Measurements from ENCODE around the gene NFIA. TPM values are rescaled to one million over a fixed set of nuclear protein-coding genes. Genes with fewer than 3 reads are reported as not detected.

NFIA gene
- total RNA-seq, 1 experiment from 2014 or later = 38.6 TPM

DNA sequence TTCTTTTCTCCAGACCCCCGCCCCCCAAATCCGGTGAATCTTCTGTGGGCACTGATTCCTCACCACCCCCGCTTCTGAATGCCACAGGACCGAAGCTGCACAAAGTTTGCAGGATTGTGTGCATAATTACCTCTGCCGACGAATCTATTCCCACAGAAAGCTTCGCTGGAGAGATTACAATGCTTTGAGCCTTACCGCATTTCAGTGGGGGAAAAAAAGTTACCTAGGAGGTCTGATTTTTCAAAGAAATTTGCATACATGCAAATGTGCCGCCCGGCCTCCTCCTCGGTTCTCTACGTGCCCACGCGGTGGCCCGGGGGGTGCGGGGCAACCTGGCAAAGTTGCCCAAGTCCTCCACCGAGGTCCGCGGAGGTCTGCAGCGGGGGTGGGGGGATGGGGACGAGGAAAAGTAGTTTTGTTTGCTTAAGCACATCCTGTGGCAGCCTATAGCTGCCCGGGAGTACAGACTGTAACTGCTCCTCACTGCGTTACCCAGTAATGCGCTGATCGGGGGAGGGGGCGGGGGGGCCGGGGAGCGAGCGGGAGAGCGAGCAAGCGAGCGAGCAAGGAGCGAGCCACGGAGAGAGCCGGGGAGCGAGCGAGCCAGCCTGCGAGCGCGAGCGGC lies 563 bp upstream of the NFIA start:
- CTCF ChIA-PET = interaction anchor here (0.6 to 1.6 kb wide), 5 partner anchors 20 to 473 kb away, joined by 3 to 5 read pairs (median 3); no protein-coding TSS in a partner anchor
- H3K27me3 Mint-ChIP-seq (ENCODE audit: unreplicated experiment) = no peaks in the 10 kb centered on the region
- TF ChIP-seq, protein P1, sequence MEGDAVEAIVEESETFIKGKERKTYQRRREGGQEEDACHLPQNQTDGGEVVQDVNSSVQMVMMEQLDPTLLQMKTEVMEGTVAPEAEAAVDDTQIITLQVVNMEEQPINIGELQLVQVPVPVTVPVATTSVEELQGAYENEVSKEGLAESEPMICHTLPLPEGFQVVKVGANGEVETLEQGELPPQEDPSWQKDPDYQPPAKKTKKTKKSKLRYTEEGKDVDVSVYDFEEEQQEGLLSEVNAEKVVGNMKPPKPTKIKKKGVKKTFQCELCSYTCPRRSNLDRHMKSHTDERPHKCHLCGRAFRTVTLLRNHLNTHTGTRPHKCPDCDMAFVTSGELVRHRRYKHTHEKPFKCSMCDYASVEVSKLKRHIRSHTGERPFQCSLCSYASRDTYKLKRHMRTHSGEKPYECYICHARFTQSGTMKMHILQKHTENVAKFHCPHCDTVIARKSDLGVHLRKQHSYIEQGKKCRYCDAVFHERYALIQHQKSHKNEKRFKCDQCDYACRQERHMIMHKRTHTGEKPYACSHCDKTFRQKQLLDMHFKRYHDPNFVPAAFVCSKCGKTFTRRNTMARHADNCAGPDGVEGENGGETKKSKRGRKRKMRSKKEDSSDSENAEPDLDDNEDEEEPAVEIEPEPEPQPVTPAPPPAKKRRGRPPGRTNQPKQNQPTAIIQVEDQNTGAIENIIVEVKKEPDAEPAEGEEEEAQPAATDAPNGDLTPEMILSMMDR (IDR thresholded peaks at IDR 0.05; ENCODE audit: unreplicated experiment) = no peak
- peak overlapping the region; percentile 84 for H3K27ac Mint-ChIP-seq (ENCODE audit: unreplicated experiment)
- peaks cover 56% of the 10 kb centered on the region for H3K4me1 Mint-ChIP-seq (ENCODE audit: low read depth, unreplicated experiment)
- peak; percentile 41 for DNase-seq
- no peaks in the 10 kb centered on the region for H3K9me3 Mint-ChIP-seq (ENCODE audit: low read depth, unreplicated experiment)
- peaks cover 60% of the 10 kb centered on the region for H3K36me3 Mint-ChIP-seq (ENCODE audit: insufficient read depth, unreplicated experiment)
- BruUV-seq (replicated peaks) = no TSS peak
- intact Hi-C loops (cut with micrococcal nuclease; ENCODE audit: unreplicated experiment) = loop anchor here (2.0 to 10.0 kb wide), 4 partner anchors 51 to 371 kb away; no protein-coding TSS in a partner anchor
- peak overlapping the region; percentile 89 for H3K4me3 Mint-ChIP-seq (ENCODE audit: low read depth, unreplicated experiment)

DNA sequence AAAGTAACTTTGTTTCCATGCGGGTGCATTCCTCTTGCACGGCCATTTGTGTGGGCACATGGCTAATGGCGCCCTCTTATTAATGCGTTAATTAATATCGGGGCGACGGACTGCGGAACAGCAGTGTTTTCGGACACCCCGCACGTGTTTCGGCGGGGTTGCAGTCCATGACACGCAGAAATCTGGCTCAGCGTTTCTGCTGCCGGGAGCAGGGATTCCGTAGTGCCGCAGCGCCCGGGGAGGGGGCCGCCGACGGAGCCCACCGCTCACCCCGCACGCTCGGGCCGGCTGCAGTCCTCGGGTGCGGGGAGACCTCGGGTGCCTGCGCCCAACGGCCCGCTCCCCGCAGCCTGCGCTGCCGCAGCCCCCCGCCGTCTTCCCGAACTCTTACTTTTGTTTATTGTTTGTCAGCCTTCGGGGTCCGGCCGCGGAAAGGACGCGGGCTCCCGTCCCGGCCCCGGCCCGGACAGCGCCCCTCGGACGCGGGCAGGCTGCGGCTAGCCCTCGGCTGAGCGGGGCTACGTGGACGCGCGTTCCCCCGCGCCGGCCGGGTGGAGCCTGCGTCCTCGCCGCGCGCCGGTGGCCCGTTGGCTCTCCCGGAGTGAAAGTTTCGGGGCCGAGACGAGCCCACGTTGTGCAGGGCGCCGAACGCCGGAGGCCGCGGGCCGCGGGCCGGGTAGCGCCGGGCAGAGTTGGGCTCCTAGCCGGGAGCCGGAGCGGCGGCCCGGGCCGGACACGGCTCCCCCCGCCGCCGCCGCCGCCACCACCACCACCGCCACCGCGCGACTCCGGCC lies 849 bp downstream of the NFIA start:
- intact Hi-C loops (cut with micrococcal nuclease; ENCODE audit: unreplicated experiment) = loop anchor here (2.0 to 10.0 kb wide), 4 partner anchors 50 to 369 kb away; no protein-coding TSS in a partner anchor

GRCh38 chr1:61083807-61084440 lies 1.6 kb downstream of the NFIA start:
- Mint-ChIP-seq H3K9me3 (ENCODE audit: low read depth, unreplicated experiment) (no peaks in the 10 kb centered on the region), H3K27me3 (ENCODE audit: unreplicated experiment) (no peaks in the 10 kb centered on the region), H3K27ac (ENCODE audit: unreplicated experiment) (peak overlapping the region; percentile 88), H3K4me1 (ENCODE audit: low read depth, unreplicated experiment) (peaks cover 47% of the 10 kb centered on the region), H3K36me3 (ENCODE audit: insufficient read depth, unreplicated experiment) (peaks cover 47% of the 10 kb centered on the region), H3K4me3 (ENCODE audit: low read depth, unreplicated experiment) (peak overlapping the region; percentile 89)
- DNase-seq = no peak
- intact Hi-C loops (cut with micrococcal nuclease; ENCODE audit: unreplicated experiment) = loop anchor here (2.0 to 10.0 kb wide), 4 partner anchors 49 to 368 kb away; no protein-coding TSS in a partner anchor
- BruUV-seq (replicated peaks) = no TSS peak
- CTCF ChIA-PET = no interaction called here
- TF ChIP-seq, protein P1 (IDR thresholded peaks at IDR 0.05; ENCODE audit: unreplicated experiment) = no peak

More for the DNA sequence above, 849 bp downstream of the NFIA start:
- no TSS peak for BruUV-seq (replicated peaks)
- Mint-ChIP-seq H3K27me3 (ENCODE audit: unreplicated experiment) (no peaks in the 10 kb centered on the region), H3K4me3 (ENCODE audit: low read depth, unreplicated experiment) (peak overlapping the region; percentile 89), H3K9me3 (ENCODE audit: low read depth, unreplicated experiment) (no peaks in the 10 kb centered on the region), H3K4me1 (ENCODE audit: low read depth, unreplicated experiment) (peaks cover 48% of the 10 kb centered on the region), H3K27ac (ENCODE audit: unreplicated experiment) (peak overlapping the region; percentile 88), H3K36me3 (ENCODE audit: insufficient read depth, unreplicated experiment) (peaks cover 46% of the 10 kb centered on the region)
- DNase-seq = peak; percentile 41
- CTCF ChIA-PET = interaction anchor here (1.6 kb wide), 1 partner anchor 33 kb away, joined by 3 read pairs; no protein-coding TSS in a partner anchor
- TF ChIP-seq, protein P1 (IDR thresholded peaks at IDR 0.05; ENCODE audit: unreplicated experiment) = no peak

GRCh38 chr1:61084491-61085031 lies 2.2 kb downstream of the NFIA start:
- intact Hi-C loops (cut with micrococcal nuclease; ENCODE audit: unreplicated experiment) = loop anchor here (5.0 to 10.0 kb wide), 4 partner anchors 68 to 368 kb away; no protein-coding TSS in a partner anchor
- no peaks in the 10 kb centered on the region for H3K27me3 Mint-ChIP-seq (ENCODE audit: unreplicated experiment)
- peak overlapping the region; percentile 89 for H3K4me3 Mint-ChIP-seq (ENCODE audit: low read depth, unreplicated experiment)
- H3K4me1 Mint-ChIP-seq (ENCODE audit: low read depth, unreplicated experiment) = peaks cover 47% of the 10 kb centered on the region
- no peaks in the 10 kb centered on the region for H3K9me3 Mint-ChIP-seq (ENCODE audit: low read depth, unreplicated experiment)
- peaks cover 48% of the 10 kb centered on the region for H3K36me3 Mint-ChIP-seq (ENCODE audit: insufficient read depth, unreplicated experiment)
- no peak for DNase-seq
- BruUV-seq (replicated peaks) = TSS peak; percentile 52
- peak overlapping the region; percentile 88 for H3K27ac Mint-ChIP-seq (ENCODE audit: unreplicated experiment)
- TF ChIP-seq, protein P1 (IDR thresholded peaks at IDR 0.05; ENCODE audit: unreplicated experiment) = no peak
- CTCF ChIA-PET = no interaction called here

All from Calu3 (cell line).